GM18498 (cell line): Measurements from ENCODE around the gene KXD1.

Experiments
- ATAC-seq: cut with Tn5 transposase; IDR thresholded peaks from one replicate; pipeline ENCODE4 v1.9.1; 2021; ENCODE audit warnings: mild to moderate bottlenecking, moderate library complexity; ENCODE audit not compliant: unreplicated experiment

Gene KXD1

GRCh38 chr19:18612051-18612771, 54.5 kb downstream of the KXD1 start:
- no peak for ATAC-seq

DNA sequence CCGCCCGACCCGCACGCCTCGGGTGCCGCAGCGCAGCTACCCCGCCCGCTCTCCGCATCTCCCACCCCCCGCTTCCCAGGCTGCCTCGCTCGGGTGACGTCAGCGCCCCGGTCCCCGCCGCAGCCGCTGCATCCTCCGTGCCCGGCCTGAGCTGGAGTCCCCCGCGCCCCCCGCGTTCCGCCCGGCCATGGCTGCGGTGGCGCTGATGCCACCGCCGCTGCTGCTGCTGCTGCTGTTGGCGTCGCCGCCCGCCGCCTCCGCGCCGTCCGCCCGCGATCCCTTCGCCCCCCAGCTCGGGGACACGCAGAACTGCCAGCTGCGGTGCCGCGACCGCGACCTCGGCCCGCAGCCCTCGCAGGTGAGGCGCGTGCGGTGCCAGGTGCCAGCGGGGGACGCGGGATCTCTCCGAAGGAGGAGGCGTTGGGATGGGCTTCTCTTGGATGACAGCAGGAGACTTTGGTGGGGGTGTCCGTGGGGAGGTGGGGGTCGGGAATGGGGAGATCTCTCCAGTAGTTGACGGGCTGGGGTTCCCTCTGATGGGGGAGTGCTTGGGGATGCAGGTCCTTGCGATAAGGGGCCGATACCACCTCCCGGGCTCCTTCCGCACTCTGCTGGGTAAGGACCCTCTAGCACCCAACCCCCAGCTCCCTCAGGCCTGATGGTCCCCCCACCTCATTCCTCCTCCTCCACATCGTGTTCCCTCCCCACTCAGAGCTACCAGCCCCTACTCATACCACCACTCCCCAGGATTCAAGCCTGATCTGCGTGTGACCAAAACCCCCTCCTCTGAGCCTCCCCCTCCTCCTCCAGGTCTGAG, 55.3 kb downstream of the KXD1 start, which contains the start of gene TMEM59L:
TMEM59L (plus strand) TSS at position 99 of the 817 bp plus-strand sequence; CDS start at position 188, 89 bp downstream.
- ATAC-seq = no peak

GRCh38 chr19:18613589-18614234, 56.0 kb downstream of the KXD1 start:
- no peak for ATAC-seq

DNA sequence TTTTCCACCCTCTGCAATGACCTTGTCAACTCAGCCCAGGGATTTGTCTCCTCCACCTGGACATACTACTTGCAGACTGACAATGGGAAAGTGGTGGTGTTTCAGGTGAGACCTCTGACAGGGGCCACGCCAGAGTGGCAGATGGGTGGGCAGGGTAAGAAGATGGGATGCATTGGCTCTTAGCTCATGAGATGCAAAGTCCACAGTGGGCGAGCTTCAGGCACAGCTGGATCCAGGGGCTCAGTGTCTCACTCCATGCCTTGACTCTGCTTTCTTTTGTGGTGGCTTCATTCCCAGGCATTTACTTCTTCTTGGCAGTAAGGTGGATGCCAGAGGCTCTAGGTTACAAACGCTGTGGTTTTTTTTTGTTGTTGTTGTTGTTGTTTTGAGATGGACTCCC, 58.4 kb downstream of the KXD1 start:
- ATAC-seq = no peak

DNA sequence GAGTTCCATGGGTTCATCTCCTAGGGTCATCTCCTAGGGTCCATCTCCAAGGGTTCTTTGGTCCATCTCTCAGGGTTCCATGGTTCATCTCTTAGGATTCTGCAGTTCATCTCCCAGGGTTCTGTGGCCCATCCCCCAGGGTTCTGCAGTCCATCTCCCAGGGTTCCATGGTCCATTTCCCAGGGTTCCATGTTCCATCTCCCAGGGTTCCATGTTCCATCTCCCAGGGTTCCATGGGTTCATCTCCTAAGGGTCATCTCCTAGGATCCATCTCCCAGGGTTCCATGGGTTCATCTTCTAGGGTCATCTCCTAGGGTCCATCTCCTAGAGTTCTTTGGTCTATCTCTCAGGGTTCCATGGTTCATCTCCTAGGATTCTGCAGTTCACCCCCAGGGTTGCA, 59.9 kb downstream of the KXD1 start:
- no peak for ATAC-seq

GRCh38 chr19:18618236-18618635, 60.6 kb downstream of the KXD1 start:
- ATAC-seq = no peak
